NCI-H345 treated with DMSO at 0.1 percent for 48 hours (cell line): ENCODE data around the gene FUCA1.
A peak's percentile ranks its signal among the peaks of the same experiment; 100 is the strongest.
"Not testable (repeated sequence)": the region's sequence is repeated elsewhere in the genome, so short reads cannot be mapped to it uniquely, and the experiment has no call there.

Experiments
- DNase-seq: peaks from one replicate; lab custom pipeline; 2025; ENCODE audit not compliant: unreplicated experiment; lab: John Stamatoyannopoulos, UW

FUCA1 gene

DNA sequence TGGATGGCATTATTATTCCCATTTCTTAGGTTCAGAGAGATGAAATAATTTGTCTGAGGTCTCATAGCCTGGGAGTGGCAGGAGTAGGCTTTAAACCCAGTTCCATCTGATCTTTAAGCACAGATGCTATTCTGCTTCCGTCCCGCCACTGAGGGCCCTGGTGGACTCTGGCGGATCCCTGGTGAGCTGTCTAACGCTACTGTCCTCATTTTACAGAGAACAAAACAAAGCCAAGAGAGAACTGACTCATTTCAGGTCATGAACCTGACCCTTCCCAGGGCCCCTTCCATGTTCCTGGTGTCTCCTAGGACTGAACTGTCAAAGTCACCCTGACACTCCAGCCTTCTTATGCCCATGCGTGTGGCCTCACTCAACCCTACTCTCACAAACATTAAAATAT lies 64.4 kb downstream of the FUCA1 start:
- no peak for DNase-seq

DNA sequence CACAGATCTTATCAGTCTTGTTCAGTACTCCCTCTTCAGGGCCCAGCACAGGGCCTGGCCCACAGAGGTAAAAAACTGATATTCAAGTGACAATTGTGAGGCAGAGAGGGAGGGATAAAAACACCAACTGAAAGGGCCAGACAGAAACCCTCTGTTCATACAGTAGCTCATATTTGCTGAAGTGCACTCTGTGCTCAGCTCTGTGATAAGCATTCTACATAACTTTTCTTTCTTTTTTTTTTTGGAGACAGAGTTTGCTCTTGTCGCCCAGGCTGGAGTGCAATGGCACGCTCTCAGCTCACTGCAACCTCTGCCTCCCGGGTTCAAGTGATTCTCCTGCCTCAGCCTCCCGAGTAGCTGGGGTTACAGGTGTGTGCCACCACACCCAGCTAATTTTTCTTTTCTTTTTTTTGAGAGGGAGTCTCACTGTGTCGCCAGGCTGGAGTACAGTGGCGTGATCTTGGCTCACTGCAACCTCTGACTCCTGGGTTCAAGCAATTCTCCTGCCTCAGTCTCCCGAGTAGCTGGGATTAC lies 65.2 kb downstream of the FUCA1 start:
- DNase-seq = not testable (repeated sequence)

DNA sequence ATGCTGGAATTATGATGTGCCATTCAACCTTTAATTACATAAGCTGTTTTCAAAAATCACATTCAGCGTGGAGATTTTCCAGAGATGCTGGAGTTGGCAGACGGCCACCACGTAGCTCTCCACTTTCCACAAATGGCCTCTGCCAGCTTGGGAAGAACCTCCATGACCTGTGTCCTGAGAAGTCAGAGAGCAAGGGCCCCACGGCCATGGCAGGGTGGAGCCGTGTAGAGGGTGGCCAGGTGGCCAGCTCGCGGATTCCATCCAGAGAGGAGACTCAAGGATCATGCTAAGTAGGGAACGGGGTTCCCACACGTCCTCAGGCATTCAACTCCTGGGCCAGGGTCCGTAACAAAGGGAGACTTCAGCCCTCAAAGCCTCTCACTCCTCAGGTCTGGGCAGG lies 66.2 kb downstream of the FUCA1 start:
- no peak for DNase-seq

DNA sequence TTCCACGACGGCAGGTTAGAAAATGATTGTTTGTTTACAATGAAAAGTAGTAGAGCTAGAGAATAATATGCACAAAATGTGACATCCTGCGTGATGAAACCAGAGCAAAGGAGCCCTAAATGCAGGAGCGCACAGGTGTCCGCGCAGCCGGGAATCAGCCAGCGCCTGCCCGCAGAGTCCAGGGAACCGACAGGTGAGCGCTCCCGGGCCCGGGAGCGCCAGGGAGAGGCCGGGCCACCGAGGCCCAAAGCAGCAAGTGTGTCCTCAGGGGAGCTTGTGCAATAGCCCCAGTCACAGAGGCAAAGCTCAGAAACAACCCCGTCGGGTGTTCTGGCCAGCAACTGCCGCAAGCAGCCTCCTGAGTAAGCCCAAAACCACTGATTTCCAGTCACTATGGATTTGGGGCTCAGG lies 66.7 kb downstream of the FUCA1 start:
- DNase-seq = no peak

DNA sequence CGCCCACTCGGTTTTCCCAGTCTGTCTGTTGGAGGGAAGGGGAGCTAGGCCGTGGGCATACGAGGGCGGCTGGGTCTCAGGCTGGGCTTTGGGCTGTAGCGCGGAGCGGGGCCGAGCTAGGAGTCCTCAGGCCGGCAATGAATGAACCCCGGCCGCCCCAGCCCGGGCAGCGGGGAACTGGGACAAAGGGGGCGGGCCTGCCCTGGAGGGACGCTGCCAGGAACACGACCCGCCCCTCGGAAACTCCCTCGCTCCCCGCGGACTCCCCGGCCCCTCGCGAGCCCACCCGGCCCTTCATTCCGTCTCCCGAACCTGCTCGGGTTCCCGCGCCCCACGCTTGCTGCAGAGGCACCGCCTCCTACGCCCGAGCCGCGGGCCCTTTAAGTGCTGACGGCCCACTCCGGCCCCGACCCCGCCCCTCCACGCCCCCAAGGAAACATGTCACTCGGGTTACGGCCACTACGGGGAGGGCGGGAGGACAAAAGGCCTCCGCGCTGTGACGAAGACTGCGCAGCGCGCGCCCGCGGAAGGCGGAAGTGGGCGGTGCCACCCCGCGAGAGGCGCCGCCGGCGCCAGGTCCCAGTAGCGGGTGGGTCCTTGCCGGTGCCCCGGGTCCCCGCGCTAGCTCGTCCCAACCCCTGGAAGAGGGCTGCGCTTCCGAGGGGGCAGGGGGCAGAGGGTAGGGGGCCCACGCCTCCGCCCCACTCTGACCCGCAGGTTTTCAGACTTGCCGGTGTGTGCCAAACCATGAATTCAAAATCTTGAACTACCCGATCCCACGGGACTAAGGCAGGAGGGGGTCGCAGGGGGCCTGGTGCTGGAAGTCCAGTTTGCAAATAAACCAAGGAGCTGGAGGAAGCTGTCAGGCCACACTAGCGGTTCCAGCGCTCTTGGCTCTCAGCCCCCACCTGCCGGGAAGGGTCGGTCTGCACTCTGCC lies 67.4 kb downstream of the FUCA1 start, which contains the start of gene GALE:
Gene GALE, minus strand, starts transcription at position 355 of the 938 bp plus-strand sequence. CDS start 1,747 bp downstream, outside the sequence.
- peak; percentile 82 for DNase-seq

DNA sequence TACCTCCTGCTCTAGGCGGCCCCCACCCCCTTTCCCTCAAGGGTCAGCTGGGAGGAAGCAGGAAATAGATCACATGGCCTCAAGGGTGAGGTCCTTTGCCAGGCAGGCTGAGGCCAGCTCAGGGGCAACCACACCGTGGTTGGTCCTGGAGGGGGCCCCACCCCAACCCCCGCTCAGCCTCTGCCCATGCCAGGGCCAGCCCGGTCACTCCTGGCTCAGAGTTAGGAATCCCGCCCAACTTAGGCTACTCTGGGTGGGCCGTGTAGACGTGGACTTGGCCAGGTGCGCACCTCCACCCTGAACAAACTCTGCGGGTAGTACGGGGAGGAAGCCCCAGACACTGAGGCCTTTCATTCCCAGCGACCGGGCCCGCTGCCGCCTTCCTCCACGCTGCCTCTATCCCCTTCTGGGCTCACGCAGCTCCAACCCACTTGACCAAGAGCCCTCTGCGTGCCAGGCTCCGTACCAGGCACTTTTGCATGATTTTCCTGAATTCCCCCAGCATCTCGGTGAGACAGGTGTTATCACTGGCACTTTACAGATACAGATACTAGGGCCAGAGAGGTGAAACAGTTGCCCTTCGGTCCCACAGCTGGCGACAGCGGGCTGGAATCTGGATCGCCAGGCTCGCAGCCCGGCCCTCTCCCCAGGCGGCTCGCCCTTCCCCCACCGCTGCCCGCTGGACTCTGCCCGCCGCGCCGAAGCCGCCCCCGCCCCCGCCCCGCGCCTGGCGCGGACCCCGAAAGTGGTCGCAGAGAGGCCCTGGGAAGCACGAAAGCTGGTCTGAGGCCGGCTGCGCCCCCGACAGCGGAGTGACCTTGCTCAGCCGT lies 68.3 kb downstream of the FUCA1 start:
- no peak for DNase-seq

DNA sequence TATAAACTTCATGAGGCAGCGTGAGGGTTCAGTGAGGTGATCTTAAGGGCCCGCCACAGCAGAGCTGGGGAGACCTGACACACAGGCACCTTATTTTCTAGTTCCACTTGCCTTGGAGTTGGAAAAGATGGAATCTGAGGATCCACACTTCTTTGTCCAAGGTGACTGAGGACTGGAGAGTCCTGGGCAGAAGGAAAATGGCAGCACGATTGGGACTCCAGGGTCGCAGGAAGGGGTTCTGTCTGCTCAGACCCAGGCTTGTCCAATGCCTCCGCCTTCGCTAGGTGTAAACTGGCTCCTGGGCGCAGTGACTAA lies 68.9 kb downstream of the FUCA1 start:
- no peak for DNase-seq

DNA sequence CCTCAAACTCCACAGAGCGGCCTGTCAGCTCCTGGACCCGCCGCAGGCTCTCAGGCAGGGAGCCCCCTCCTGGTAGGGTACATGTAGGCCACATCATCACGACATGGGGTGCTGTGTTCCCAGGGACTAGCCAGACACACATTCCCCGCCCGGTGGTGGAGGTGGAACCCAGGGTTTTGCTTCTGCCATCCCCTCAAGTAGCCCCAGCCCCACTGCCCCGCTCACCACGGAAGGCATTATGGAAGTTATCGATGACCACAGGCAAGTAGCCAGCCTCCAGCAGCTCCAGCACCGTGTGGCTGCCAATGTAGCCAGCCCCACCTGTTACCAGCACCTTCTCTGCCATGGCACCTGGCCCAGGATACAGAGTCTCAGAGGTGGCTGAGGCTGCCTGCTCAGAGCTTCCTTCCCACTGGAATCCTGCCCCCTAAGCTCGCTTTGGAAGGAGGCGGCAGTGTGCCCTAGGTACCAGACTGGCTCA lies 69.4 kb downstream of the FUCA1 start:
- no peak for DNase-seq

DNA sequence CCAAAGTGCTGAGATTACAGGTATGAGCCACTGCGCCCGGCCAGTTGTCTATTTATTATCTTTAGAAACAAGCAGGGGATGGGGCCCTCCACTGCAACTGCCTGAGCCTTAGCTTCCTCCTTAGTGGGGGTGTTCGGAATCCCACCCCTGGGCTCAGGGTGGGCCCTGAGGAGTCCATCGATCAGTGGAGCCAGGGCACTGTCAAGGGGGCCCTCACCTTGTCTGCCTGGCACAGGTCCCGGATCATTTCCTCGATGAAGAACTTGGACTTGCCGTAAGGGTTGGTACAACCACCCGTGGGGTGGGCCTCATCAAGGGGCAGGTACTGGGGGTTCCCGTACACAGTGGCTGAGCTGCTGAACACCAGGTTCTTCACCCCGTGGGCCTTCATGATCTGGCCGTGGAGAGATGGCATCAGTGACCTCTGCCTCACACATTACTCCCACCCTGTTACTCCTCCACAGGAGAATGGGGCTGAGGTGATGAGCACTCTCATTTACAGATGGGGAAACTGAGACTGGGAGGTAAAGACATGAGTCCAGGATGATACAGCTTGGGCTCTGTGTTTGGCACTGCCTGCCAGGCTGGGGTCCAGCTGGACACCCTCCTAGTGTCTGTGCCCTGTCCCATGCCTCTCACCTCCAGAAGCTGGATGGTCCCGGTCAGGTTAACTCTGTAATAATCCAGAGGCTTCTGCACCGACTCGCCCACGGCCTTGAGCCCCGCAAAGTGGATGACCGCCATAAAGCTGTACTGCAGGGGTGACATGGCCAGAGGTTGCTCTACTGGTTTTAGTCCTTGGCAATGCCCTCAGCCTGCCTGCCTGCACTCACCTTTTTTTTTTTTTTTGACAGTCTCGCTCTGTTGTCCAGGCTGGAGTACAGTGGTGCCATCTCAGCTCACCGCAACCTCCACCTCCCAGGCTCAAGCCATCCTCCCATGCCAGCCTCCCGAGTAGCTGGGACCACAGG lies 70.3 kb downstream of the FUCA1 start:
- no peak for DNase-seq

DNA sequence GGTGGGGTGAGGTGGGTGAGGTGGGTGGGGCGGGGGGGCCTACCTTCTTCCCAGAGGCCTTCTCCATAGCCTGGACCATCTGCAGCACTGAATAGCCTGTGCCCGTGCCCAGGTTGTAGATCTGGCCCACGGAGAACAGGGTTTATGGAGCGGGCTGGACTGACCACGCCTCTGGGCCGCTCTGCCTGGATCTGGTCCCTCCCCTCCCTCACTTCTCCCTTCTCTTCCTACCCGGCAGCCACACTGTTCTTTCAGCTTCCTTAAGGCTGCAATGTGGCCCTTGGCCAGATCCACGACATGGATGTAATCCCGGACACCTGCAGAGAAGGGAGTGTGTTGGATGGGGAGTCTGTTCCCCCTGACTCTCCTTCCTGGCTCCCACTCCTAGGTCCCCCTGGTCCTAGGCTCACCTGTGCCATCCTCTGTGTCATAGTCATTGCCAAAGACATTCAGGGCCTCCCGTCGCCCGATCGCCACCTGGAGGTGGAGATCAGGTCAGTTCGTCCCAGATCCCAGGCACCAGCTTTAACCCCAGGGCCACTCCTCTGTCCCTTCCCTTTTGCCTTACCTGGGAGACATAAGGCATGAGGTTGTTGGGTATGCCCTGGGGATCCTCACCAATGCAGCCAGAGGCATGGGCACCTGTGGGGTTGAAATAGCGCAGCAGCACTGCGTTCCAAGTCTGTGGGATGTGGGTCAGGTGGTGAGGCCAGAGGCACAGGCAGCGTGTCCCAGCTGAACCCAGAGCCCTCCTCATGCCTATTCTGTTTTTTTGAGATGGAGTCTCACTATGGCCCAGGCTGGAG lies 71.4 kb downstream of the FUCA1 start:
- DNase-seq = no peak

DNA sequence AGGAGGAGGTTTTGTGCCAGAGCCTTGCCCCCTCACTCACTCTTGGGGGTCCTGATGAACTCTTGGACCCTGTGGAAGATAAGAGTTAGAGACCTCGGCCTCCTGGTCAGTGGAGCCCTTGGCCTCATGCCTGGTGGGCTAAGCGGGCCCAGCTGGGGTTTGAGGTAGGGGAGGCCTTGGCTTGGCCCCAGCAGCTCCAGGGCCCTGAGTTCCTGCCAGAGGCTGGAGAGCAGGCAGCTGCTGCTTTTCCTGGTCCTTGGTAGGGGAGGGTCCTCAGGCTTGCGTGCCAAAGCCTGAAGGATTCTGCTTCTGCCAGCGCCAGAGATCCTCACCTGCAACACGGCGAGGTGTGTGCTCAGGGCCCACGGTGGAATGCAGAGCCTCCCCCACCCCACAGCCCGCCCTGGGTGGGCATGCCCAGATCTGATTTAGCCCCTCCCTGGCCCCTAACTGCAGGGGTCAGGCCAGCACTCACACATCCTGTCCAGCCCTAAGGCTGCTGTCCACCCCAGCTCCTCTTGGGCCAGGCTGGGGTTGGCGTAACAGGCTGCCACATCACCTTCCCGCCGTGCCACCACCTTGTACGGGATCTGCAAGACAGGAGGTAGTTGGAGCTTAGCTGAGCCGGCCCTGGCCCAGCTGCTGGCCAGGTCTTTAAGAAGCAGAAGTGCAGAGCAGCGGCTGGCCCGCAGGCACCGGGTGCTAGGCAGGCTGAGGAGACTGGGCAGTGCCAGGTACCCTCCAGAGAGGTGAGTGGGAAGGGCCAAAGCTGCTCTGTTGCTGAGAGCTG lies 72.2 kb downstream of the FUCA1 start:
- no peak for DNase-seq
